HepG2 (cell line): Measurements from ENCODE around the gene DDX49. TPM values are rescaled to one million over a fixed set of nuclear protein-coding genes. Genes with fewer than 3 reads are reported as not detected.

Experiments
- ARNTL ChIP-seq: sonication (generic); formaldehyde crosslinking; IDR thresholded peaks from 2 replicates; pipeline ENCODE4 v1.4.0; 2020; ENCODE audit warnings: mild to moderate bottlenecking, missing genetic modification reagents
- CEBPG ChIP-seq: IDR thresholded peaks from 2 replicates; pipeline ENCODE4 v1.6.1; 2016
- CREB3 ChIP-seq: sonication (generic); formaldehyde crosslinking; IDR thresholded peaks from 2 replicates; pipeline ENCODE4 v1.5.0; 2020; ENCODE audit warnings: missing genetic modification reagents
- HDAC1 ChIP-seq: sonication (generic); formaldehyde crosslinking; IDR thresholded peaks from 2 replicates; pipeline ENCODE4 v1.5.1; 2020; ENCODE audit warnings: mild to moderate bottlenecking, missing genetic modification reagents
- MEIS2 ChIP-seq: sonication (generic); formaldehyde crosslinking; IDR thresholded peaks from 2 replicates; pipeline ENCODE4 v1.9.0; 2021; ENCODE audit warnings: mild to moderate bottlenecking, missing genetic modification reagents
- MXD1 ChIP-seq: sonication (generic); formaldehyde crosslinking; IDR thresholded peaks from 2 replicates; pipeline ENCODE4 v1.4.0; 2020; ENCODE audit warnings: mild to moderate bottlenecking, missing genetic modification reagents
- PAF1 ChIP-seq: IDR thresholded peaks from 2 replicates; pipeline ENCODE4 v1.6.1; 2016; ENCODE audit warnings: missing genetic modification reagents, missing compliant biosample characterization
- PAXIP1 ChIP-seq: sonication (generic); formaldehyde crosslinking; conservative IDR thresholded peaks from 2 replicates; pipeline ENCODE4 v1.4.0; 2020; ENCODE audit warnings: mild to moderate bottlenecking, missing genetic modification reagents, moderate library complexity
- PRDM10 ChIP-seq: sonication (generic); formaldehyde crosslinking; IDR thresholded peaks from 2 replicates; pipeline ENCODE4 v1.4.0; 2020; ENCODE audit warnings: low read depth, missing genetic modification reagents
- ZBTB7B ChIP-seq: sonication (generic); formaldehyde crosslinking; IDR thresholded peaks from 2 replicates; pipeline ENCODE4 v1.4.0; 2020; ENCODE audit warnings: missing genetic modification reagents
- ZFY ChIP-seq: sonication (generic); formaldehyde crosslinking; IDR thresholded peaks from 2 replicates; pipeline ENCODE4 v1.4.0; 2020; ENCODE audit warnings: missing genetic modification reagents
- ZNF263 ChIP-seq: sonication (generic); formaldehyde crosslinking; IDR thresholded peaks from 2 replicates; pipeline ENCODE4 v1.4.0; 2020; ENCODE audit warnings: missing genetic modification reagents
- ZNF274 ChIP-seq: sonication (generic); formaldehyde crosslinking; IDR thresholded peaks from 2 replicates; pipeline ENCODE4 v1.5.1; 2020; ENCODE audit warnings: mild to moderate bottlenecking, missing genetic modification reagents
- ZNF296 ChIP-seq: sonication (generic); formaldehyde crosslinking; conservative IDR thresholded peaks from 2 replicates; pipeline ENCODE4 v1.5.0; 2020; ENCODE audit warnings: mild to moderate bottlenecking, missing genetic modification reagents
- ZNF691 ChIP-seq: sonication (generic); formaldehyde crosslinking; IDR thresholded peaks from 2 replicates; pipeline ENCODE4 v1.4.0; 2020; ENCODE audit warnings: missing genetic modification reagents, low read depth, mild to moderate bottlenecking, borderline replicate concordance
- ZNF883 ChIP-seq: sonication (generic); formaldehyde crosslinking; IDR thresholded peaks from 2 replicates; pipeline ENCODE4 v1.5.1; 2020; ENCODE audit warnings: mild to moderate bottlenecking, missing genetic modification reagents; ENCODE audit errors: not compliant biosample characterization
- polyA plus RNA-seq, 8 experiments: library from polyadenylated mRNA; depleted of rRNA in 3 of 8; stranded (reverse) in 7 of 8; unstranded in 1 of 8; fragments of >200 nt; fragmentation: Illumina TruSeq in 4 of 8; extraction: Trizol in 4 of 8; gene quantifications; 2 replicates each; pipeline versions ENCODE4 v1.2.1 to v1.2.3, GENCODE V29; 2011 to 2016; ENCODE audit warnings: low read depth in 4 of 8, missing spikeins in 1 of 8, mixed read lengths in 1 of 8; ENCODE audit not compliant: insufficient read depth in 1 of 8
- total RNA-seq, 5 experiments: library from RNA; depleted of rRNA; stranded (reverse); fragments of >200 nt; fragmentation: Illumina TruSeq; extraction: Trizol; gene quantifications; 2 replicates each; pipeline ENCODE4 v1.2.3, GENCODE V29; 2016; ENCODE audit warnings: low read depth in 1 of 5

Gene DDX49
- total and polyA plus RNA-seq, 2 of the 13 experiments (the other 11 are each of a cell fraction or from before 2014, with no cell fraction given) = 27.0 to 46.2 TPM

GRCh38 chr19:18895038-18895823 is 24.3 kb upstream of the DDX49 start (continued):
- TF ChIP-seq PRDM10 (CRISPR knock-in tag) (0 out of 2 replicates have a peak, but pooled peaks have one; percentile 19), MXD1 (CRISPR knock-in tag) (0 out of 2 replicates have a peak, but pooled peaks have one; percentile 29), ZNF691 (CRISPR knock-in tag) (peak; percentile 73; the same call in 1 of the 2 replicates), MEIS2 (CRISPR knock-in tag) (0 out of 2 replicates have a peak, but pooled peaks have one; percentile 33), ARNTL (CRISPR knock-in tag) (0 out of 2 replicates have a peak, but pooled peaks have one; percentile 35), ZFY (CRISPR knock-in tag) (peak; percentile 71; the same call in 1 of the 2 replicates), PAXIP1 (CRISPR knock-in tag) (0 out of 2 replicates have a peak, but pooled peaks have one; percentile 22), ZNF883 (CRISPR knock-in tag) (peak; percentile 58), HDAC1 (CRISPR knock-in tag) (peak; percentile 70), ZNF274 (CRISPR knock-in tag) (0 out of 2 replicates have a peak, but pooled peaks have one; percentile 8), ZNF263 (CRISPR knock-in tag) (peak; percentile 67; the same call in 1 of the 2 replicates), PAF1 (CRISPR knock-in tag) (no peak), CREB3 (no peak), ZBTB7B (CRISPR knock-in tag) (peak; percentile 51; the same call in 1 of the 2 replicates), CEBPG (CRISPR knock-in tag) (no peak), ZNF296 (0 out of 2 replicates have a peak, but pooled peaks have one; percentile 70)
